Testis (tissue), 3 donors: ENCODE measurements around the gene SPATS2L. TPM values are rescaled to one million over a fixed set of nuclear protein-coding genes. Genes with fewer than 3 reads are reported as not detected.

Source experiments
- DNase-seq: peaks from one replicate; pipeline ENCODE4 v3.0.0-alpha.2; 2019
- H3K27ac ChIP-seq, 2 donors: fragments of 200-600 bp; sonication (generic); one replicate each; pipeline ENCODE4 v1.5.1; 2019
- H3K27me3 ChIP-seq: fragments of 200-600 bp; sonication (generic); one replicate; pipeline ENCODE4 v1.5.1; 2019
- H3K36me3 ChIP-seq: fragments of 200-600 bp; sonication (generic); one replicate; pipeline ENCODE4 v1.5.1; 2017; ENCODE audit warnings: low read depth; ENCODE audit errors: missing control alignments
- H3K4me1 ChIP-seq: fragments of 200-600 bp; sonication (generic); one replicate; pipeline ENCODE4 v1.5.1; 2019
- H3K4me3 ChIP-seq, 2 donors: fragments of 200-600 bp; sonication (generic); one replicate each; pipeline ENCODE4 v1.5.1; 2017 to 2019
- H3K9me3 ChIP-seq: fragments of 200-600 bp; sonication (generic); one replicate; pipeline ENCODE4 v1.5.1; 2017
- CTCF ChIP-seq, 3 experiments: fragments of 450-650 bp in 2 of 3; fragments of 200-600 bp in 1 of 3; sonication (generic) in 1 of 3; IDR thresholded peaks; one replicate each; pipeline ENCODE4 v1.5.1; 2016 to 2019; ENCODE audit warnings: antibody characterized with exemption in 3 of 3, mild to moderate bottlenecking in 2 of 3, moderate library complexity in 1 of 3
- POLR2A ChIP-seq: fragments of 450-650 bp; IDR thresholded peaks from one replicate; pipeline ENCODE4 v1.6.1; 2017; ENCODE audit warnings: antibody characterized with exemption, mild to moderate bottlenecking, moderate library complexity
- WGBS, 2 donors: methylation state at CpG; one replicate each; pipeline ENCODE4 v1.1.5; 2018; 5-methylcytosine and 5-hydroxymethylcytosine counted together
- intact Hi-C: fragments of 100-400 bp; cut with DNase I; formaldehyde crosslinking; loops from one replicate; pipeline ENCODE4 v1.15.1; 2023; ENCODE audit warnings: low total_unique reads
- polyA plus RNA-seq: library from polyadenylated mRNA; stranded (reverse); fragments of 350-450 nt; fragmentation: Illumina TruSeq; extraction: RNeasy Lipid Tissue Mini Kit (QIAGEN cat#74804); gene quantifications from one replicate; pipeline ENCODE4 v1.2.3, GENCODE V29; 2014; ENCODE audit warnings: low read depth, low replicate concordance; ENCODE audit not compliant: insufficient read depth
- total RNA-seq, 2 donors: library from RNA; depleted of rRNA; stranded (reverse); fragments of >200 nt; gene quantifications; one replicate each; pipeline ENCODE4 v1.2.3, GENCODE V29; 2016

Gene SPATS2L
- total and polyA plus RNA-seq, 3 donors from 2014 or later = 49.7 to 67.6 (median 52.9) TPM

DNA sequence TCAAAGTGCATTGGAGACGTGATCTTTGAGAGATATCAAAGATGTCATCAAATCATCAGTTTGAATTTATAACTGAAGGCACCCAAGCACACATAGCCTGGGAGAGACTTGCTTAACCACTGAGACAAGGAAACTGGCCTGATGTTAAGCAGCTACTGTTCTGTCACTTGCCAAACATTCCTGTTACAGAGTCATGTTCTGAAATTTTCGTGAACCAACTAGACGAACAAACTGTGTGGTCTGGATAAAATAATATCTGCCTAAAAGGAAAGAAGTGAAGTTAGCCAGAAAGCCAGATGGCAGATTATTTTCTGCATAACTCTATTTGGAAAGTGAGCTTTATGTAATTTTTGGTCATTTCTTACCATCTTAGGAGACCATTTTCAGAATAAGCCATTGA, 51.4 kb downstream of the SPATS2L start:
- H3K27me3 ChIP-seq = no peaks in the 10 kb centered on the region
- no peak for DNase-seq
- H3K36me3 ChIP-seq = no peaks in the 10 kb centered on the region
- TF ChIP-seq POLR2A (no peak), CTCF (IDR thresholded peaks at IDR 0.05) (no peak)
- H3K4me1 ChIP-seq = peaks cover 23% of the 10 kb centered on the region
- H3K4me3 ChIP-seq = no peak overlapping the region
- no peaks in the 10 kb centered on the region for H3K9me3 ChIP-seq
- WGBS, 2 donors = 47 to 69% methylated on average over 3 of the region's 3 CpGs
- peak overlapping the region; percentile 7 to 11 for H3K27ac ChIP-seq
- intact Hi-C loops = no loop called here

- Histone ChIP-seq H3K27me3 (no peaks in the 10 kb centered on the region), H3K9me3 (no peaks in the 10 kb centered on the region), H3K36me3 (no peaks in the 10 kb centered on the region), H3K4me3 (no peak overlapping the region), H3K27ac (peak overlapping the region in 1 of 2 donors; percentile 11), H3K4me1 (peaks cover 19% of the 10 kb centered on the region)
- TF ChIP-seq POLR2A (no peak), CTCF (IDR thresholded peaks at IDR 0.05) (no peak)
- 73 to 75% methylated on average over 2 of the region's 2 CpGs for WGBS, 2 donors
- intact Hi-C loops = no loop called here
- no peak for DNase-seq
Observed at GRCh38 chr2:200359552-200359951, 53.1 kb downstream of the SPATS2L start.

DNA sequence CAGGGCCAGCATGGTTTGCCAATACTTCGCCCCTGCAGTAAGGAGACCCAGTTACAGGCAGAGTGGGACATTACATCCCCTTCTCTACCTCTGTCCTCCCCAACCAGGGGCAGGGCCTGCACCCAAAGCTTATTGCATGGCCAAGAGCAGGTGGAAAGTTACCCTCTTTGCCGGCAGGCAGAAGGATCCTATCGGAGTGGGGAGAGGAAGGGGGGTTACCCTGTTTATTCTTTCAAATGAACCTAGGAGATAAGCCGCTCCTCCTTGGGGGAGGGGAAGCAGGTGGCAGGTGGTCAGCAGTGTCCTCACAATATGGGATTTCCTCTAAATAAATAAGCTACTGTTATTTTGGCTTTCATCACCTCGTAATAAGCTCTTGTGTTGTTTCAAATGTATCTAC, 53.9 kb downstream of the SPATS2L start:
- intact Hi-C loops = no loop called here
- H3K27me3 ChIP-seq = no peaks in the 10 kb centered on the region
- TF ChIP-seq POLR2A (no peak), CTCF (IDR thresholded peaks at IDR 0.05) (no peak)
- no peak overlapping the region for H3K27ac ChIP-seq
- no peak for DNase-seq
- H3K4me1 ChIP-seq = peaks cover 18% of the 10 kb centered on the region
- WGBS, 2 donors = 82 to 83% methylated on average over 5 of the region's 5 CpGs
- H3K36me3 ChIP-seq = no peaks in the 10 kb centered on the region
- no peak overlapping the region for H3K4me3 ChIP-seq
- no peaks in the 10 kb centered on the region for H3K9me3 ChIP-seq

DNA sequence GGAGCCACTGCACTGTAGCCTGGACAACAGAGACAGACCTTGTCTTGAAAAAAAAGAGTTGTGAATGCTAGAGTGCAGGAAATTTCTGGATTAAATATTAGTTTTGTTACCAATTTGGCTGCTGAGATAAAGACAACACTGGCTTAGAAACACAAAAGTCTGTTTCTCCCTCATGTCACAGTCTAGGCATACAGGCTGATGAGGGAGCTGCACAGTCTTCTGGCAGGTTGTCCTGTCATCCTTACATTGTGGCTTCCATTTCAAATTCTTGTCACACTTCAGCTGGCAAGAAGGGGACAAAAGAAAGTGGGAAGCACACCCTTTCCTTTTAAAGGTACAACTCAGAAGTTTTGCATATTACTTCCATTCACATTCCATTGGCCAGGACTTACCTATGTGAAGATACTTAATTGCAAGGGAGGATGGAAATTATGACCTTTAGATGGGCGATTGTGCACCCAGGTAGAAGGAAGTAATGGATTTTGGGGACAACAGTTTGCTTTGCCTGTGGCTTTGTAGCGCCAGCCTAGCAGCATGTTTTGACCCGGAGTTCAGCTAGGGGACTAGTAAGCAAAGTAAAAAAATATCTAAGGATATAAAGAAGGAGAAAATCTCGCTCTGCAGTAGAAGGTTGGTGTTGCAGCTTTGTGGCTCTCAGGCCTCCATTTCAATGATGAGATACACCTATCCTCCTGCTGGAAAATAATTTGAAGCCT, 55.9 kb downstream of the SPATS2L start:
- intact Hi-C loops = no loop called here
- Histone ChIP-seq H3K27ac (no peak overlapping the region), H3K4me1 (peaks cover 10% of the 10 kb centered on the region), H3K27me3 (no peaks in the 10 kb centered on the region), H3K9me3 (no peaks in the 10 kb centered on the region), H3K36me3 (no peaks in the 10 kb centered on the region), H3K4me3 (no peak overlapping the region)
- WGBS, 2 donors = 91 to 92% methylated on average over 4 of the region's 4 CpGs
- no peak for DNase-seq
- TF ChIP-seq CTCF (IDR thresholded peaks at IDR 0.05) (no peak), POLR2A (no peak)

DNA sequence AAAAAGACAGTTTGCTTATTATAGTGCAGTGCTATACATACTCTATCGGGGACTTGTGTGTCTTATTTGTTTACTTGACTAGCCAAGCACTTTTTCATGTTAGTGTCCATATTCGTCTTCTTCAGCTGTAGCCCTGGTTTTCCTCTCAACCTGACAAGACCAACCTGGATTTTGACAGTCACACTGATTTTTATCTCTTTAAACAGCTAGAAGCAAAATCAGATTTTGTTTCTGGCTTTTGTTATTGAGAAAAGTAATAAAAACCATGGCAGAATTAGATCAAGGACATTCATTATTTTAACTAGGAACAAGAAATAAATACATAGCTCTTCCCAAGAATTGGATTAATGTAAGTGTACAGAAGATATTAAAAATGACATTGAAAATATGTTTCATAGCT, 56.8 kb downstream of the SPATS2L start:
- H3K4me1 ChIP-seq = peaks cover 9% of the 10 kb centered on the region

More for the DNA sequence above, 56.8 kb downstream of the SPATS2L start:
- no peak for DNase-seq
- TF ChIP-seq CTCF (IDR thresholded peaks at IDR 0.05) (no peak), POLR2A (no peak)
- Histone ChIP-seq H3K4me3 (no peak overlapping the region), H3K36me3 (no peaks in the 10 kb centered on the region), H3K9me3 (no peaks in the 10 kb centered on the region), H3K27me3 (no peaks in the 10 kb centered on the region), H3K27ac (no peak overlapping the region)
- intact Hi-C loops = no loop called here
- WGBS, 2 donors = 78 to 81% methylated on average over 2 of the region's 2 CpGs
